ENCODE results near the gene ZDHHC12.
A peak's percentile ranks its signal among the peaks of the same experiment; 100 is the strongest.

Gene ZDHHC12, protein sequence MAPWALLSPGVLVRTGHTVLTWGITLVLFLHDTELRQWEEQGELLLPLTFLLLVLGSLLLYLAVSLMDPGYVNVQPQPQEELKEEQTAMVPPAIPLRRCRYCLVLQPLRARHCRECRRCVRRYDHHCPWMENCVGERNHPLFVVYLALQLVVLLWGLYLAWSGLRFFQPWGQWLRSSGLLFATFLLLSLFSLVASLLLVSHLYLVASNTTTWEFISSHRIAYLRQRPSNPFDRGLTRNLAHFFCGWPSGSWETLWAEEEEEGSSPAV

DNA sequence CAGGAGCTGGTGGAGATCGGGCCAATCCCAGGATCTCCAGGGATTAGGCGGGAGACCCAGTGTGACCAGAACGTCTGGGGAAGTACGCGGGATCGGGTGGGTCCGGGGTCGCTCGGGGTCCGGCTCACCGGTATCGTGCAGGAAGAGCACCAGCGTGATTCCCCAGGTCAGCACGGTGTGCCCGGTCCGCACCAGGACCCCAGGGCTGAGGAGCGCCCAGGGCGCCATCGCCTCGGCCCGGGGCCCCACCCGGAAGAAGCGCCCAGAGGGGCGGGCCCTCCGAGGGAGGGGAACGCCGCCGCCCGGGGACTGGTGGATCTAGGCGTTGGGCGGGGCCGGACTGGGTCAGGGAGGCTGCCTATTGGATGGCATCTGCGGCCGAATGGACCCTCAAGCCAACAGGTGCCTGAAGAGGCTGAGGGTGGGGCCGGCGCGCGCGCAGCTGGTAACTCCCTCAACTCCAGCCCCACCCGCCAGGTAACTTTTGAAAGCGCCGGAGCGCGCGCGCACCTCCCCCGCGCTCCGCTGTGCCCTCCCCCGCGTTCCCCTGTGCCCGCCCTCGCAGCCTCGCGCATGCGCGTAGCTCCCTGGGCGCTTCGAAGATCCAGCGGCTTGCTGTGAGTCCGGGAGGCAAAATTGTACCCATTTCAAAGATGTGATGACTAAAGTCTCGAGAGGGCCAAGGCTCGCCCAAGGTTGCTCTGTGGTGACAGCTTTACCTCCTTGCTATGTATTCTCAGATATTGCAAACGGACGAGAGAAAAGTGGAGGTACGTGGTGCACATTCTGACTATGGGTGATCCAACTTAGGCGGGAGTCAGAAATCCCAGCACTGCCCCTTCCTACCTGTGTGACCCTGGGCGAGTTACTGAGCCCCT, at the start of gene ZDHHC12:
ZDHHC12 (minus strand) TSS at position 262 of the 878 bp plus-strand sequence; CDS start at position 228, 34 bp downstream.
- DNase-seq (ENCODE audit: low spot score) = peak; percentile 100

DNA sequence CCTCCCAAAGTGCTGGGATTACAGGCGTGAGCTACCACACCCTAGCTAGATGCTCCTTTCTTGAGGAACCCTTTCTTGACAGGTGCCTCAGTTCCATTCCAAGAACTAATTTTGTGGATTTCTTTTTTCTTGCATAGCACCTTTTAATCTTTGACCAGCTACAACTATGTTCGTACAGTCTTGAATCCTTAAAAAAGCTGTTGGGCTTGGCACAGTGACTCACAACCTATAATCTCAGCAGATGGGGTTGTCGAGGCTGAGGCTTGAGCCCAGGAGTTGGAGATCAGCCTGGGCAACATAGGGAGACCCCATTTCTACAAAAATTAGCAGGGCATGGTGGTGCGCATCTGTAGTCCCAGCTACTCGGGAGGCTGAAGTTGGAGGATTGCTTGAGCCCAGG, 49.1 kb upstream of the ZDHHC12 start:
- no peak for DNase-seq (ENCODE audit: low spot score)

DNA sequence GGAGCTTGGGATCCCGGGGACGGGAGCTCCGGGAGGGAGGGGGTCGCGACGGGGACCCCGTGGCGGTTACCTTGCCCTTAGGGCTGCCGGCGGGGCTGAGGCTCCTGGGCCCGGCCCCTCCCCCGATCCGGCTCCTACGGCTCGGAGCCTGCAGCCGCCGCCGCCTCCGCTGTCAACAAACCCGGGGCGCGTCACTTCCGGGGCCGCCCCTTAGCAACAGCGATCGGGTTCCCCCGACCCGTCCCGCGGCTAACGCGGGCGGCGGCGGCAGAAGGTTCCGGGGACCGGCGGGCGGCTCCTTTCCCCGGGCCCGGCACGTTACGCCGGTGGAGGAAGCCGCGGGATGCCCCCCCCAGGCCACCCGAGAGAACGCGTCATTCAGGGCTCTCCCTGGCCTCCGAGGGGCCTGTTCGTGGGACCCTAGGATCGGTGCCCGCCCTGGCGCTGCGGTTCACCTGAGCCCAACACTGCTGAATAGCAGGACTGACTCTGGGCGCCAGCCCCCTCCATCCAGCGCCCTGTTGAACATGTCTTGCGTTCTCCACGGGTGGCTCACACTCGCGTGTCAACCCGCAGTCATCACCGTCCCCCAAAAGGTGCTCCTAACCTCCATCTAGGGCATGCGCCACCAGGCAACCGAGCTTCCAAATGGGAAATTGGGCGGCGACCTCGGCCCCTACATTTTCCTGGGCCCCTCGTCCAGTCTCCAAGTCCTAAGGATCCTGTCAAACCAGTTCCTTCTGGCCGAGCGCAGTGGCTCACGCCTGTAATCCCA, 48.0 kb upstream of the ZDHHC12 start, which contains the start of gene ZER1:
ZER1 (minus strand) TSS at position 183 of the 775 bp plus-strand sequence. CDS start 16,362 bp downstream, outside the sequence.
- DNase-seq (ENCODE audit: low spot score) = peak; percentile 90

DNA sequence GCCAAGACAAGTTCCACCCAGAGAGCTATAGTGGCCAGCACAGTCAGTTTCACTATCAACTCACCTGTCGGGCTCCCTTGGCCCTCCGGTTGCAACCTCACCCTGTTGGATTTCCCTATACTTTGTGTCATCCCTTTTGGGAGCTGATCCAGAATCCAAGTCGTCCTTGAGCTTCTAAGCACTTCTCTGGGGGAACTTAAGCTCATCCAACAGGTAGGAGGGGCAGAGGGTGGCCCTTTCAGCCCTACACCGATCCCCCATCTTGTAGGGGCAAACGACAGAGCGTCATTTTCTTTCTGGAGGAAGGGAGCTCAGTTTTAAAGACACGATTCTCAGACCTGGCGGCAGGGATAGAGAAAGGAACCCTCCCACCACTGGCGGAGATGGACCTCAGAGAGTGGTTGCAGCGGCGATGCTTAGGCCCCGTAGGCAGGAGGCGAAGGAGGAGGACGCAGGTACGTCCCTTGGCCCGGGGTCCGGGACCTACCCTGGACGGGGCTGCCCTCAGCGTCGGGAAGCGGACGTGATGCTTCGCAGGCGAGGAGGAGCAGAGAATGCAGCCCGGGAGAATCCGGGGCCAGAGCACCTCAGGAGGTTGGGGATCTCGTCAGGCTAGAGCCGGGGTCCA, 47.3 kb upstream of the ZDHHC12 start:
- DNase-seq (ENCODE audit: low spot score) = peak; percentile 24

DNA sequence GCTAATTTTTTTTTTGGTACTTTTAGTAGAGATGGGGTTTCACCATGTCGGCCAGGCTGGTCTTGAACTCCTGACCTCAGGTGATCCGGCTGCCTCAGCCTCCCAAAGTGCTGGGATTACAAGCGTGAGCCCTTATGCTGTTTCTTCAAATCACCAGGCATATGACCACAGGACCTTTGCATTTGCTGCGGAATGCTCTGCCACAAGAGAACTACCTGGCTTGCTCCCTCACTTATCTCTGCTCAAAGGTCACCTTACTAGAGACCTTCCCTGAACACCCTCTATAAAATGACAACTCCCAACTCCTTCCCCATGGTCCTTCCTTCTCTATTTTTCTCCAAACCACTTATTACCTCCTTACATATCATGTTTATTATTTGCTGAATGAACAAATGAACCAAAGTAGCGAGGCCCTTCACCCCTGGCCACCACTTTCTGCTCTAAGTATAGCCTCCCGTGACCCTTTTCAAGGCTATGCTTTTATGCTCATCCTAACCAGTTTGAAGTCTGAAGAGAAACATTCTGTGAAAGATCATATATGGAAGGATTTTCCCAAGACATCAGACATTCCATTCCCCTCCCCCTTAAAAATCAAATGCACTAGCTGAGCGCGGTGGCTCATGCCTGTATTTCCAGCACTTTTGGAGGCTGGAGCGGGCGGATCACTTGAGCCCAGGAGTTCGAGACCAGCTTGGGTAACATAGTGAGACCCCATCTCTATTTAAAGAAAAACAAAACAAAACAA, 46.5 kb upstream of the ZDHHC12 start:
- DNase-seq (ENCODE audit: low spot score) = no peak

DNA sequence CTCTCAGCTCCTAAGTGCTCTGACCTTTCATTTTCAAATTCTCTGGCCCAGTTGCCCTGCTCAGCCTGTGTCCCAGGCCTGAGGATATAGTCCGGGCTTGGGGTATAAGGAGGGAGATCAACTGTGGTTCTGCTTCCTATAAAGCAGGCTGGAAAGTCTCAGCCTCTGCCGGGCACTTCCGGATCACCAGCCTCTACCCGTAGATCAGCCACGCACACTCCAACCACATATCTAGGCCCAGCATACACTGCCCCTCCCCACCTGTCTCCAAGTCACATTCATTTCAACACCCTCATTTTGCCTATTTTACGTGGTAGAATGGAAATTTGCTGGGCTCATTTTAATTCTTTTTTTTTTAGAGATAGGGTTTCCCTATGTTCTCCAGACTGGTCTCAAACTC, 44.7 kb upstream of the ZDHHC12 start:
- no peak for DNase-seq (ENCODE audit: low spot score)

DNA sequence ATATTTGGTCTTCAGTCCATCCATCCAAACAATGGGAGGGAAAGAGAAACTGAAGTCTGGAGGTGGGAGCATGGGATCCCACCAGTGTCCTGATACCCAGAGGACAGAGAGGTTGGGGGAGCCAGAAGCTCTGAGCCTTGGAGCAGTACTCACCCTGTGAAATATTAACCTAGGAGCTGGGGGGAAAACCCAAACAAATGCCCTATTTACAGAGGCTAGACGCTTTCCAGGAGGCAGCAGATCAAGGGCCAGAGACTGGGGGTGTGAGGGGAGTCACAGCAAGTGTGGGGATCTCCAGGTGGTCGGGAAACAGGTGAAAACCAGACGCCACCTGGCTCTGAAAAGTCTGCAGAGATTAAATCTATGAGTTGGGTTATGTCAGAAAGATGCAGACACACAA, 41.6 kb upstream of the ZDHHC12 start:
- DNase-seq (ENCODE audit: low spot score) = no peak

DNA sequence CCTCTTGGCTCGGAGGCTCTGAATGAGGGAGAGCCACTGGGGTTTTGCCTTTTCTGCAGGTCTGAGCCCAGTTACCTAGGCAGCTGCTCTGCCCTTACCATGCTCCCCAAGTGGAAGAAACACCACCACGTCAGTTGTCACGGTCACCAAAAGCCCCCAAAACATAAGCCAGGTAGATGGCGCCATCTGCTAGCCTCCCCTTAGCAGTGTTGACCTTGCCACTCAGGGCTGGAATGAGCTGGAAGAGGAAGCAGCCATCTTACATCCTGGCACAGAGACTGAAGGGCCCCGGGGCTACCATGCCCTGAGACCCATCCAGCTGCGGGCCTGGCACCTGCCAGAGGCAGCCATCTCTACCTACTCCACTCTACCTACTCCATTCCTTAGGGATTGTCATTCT, 40.4 kb upstream of the ZDHHC12 start:
- DNase-seq (ENCODE audit: low spot score) = no peak

DNA sequence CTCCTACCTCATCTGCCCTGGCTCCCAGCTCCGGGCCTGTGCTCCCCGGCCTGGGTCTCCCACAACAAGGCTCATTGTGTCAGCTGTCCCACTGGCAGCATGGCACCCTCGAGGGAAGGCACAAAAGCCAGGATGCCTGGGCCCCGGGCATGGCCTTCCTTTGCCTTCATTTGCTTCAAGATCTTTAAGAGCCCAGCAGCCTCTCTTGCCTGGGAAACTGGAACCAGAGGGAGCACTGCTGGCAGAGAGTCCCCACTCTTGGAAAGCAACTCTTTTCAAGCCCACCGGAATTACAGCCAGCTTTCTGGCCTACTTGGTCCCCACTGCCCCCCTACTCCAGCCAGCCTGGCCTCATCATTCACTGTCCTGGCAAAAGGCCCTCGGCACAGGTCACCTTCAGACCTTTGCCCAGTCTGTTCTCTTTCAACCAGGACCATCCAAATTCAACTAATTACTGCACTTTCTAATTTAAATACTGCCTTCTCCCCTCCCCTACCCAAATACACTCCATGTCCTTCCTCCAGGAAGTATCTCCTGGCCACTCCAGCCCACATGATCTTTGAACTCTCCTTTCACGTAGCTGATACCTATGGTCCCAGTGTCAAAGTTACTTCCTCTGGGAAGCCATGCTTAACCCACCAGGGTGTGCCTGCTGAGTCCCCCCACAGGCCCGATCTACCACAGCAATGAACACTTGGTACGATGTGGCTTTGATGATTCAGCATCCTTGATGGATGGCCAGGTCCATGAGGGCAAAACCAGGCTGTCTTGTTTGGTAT, 38.9 kb upstream of the ZDHHC12 start:
- DNase-seq (ENCODE audit: low spot score) = no peak

DNA sequence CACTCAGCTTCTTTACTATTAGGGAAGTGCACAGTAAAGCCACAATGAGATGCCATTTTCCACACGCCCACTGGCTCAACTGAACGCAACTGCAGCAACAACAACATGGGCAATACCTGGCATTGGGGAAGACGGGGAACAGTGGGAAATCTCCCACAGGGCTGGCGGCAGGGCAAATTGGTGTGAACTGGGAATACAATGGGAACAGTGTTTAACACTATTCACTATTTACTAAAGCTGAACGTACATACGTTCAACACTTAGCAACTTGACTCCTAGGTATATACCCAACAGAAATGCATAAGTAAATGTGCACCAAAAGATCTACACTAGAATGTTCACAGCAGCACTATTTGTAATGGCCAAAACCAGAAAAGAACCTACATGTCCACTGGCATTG, 33.7 kb upstream of the ZDHHC12 start:
- no peak for DNase-seq (ENCODE audit: low spot score)

DNA sequence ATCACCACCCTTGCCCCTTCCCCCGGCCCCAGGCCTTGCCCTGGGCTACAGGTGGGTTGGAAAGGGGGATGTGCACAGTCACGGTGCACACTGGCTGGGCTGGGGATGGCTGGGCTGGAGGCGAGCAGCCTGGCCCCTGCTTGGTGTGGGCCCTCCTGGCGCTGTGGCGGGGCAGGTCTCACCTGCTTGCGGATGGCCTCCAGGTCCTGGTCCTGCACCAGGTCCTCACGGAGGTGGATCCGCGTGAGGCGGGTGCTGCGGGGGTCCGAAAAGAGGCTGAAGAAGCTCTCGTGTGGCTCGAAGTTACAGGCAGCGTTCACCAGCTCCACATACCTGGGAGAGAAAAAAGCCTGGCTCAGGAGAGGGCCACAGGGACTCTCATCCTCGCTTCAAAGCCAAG, 29.7 kb upstream of the ZDHHC12 start:
- no peak for DNase-seq (ENCODE audit: low spot score)

DNA sequence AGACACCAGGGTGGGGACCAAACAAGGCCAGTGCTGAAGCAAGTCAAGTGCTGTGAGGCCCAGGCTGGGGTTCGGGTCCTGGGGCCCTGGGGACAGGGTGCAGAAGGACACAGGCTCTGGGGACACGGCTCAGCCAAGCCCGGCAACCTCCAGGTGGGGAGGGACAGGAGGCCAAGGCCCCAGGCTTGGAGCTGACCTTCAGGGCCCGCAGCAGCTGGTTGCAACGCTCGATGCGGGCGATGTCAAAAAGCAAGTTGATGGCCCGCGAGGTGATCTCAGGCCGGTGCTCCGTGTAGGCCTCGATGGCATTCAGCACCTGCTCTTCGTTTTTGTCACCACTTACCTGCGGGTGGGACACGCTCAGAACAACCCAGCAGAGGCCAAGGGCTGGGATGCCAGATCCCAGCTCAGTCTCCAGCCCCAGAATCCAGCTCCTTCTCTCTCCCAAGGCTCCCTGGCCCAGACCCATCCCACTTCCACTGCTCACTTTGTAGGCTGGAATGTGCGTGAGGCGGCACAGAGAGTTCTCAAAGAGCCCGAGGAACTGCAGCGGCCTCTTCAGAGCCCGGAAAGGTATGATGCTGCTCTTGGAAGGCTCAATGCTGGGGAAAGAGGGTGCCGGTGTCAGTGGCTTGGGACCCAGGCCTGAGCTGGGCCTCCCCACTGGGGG, 27.1 kb upstream of the ZDHHC12 start:
- DNase-seq (ENCODE audit: low spot score) = no peak

DNA sequence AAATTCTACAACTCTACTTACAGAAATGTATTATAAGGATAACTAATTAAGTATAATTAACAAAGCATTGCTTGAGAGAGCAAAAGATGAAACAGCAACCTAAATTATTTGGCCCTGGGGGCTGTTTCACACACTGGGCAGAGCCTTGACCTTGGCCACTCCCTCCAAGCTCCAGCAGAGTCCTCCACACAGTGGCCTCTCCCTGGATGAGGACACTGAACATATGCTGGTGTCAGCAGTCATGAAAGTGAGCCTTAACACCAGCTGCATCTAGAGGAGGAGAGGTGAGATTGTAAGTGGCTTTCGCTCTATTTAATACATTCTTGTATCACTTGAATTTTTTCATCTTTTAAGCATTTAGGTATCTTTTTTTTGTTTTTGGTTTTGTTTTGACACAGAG, 23.3 kb upstream of the ZDHHC12 start:
- DNase-seq (ENCODE audit: low spot score) = no peak

DNA sequence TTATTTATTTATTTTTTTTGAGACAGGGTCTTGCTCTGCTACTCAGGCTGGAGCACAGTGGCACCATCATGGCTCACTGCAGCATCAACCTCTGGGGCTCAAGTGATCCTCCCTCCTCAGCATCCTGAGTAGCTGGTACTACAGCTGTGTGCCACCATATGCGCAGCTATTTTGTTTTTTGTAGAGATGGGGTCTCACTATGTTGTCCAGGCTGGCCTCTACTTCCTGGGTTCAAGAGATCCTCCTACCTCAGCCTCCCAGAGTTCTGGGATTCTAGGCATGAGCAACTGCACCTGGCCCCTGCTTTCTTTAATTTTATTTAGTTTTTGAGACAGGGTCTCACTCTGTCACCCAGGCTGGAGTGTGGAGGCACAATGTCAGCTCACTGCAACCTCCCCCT, 19.5 kb upstream of the ZDHHC12 start:
- no peak for DNase-seq (ENCODE audit: low spot score)

DNA sequence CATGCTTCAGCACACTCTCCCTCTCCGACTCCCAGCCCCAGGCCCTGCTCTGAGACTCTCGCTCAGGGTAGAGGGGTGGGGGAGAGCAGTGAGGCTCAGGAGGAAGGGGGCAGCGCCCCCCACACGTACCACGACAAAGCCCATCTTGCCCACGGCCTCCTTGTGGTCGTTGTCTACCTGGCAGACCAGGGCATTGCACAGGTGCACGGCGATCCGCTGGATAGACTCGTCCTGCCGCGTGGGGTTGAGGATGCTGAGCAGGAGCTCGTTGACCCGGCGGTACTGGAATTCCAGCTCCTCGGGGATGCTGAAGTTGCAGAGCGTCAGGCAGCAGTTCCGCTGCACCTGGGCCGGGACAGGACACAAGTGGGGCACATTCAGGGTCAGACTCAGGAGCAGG, 18.5 kb upstream of the ZDHHC12 start:
- DNase-seq (ENCODE audit: low spot score) = no peak

DNA sequence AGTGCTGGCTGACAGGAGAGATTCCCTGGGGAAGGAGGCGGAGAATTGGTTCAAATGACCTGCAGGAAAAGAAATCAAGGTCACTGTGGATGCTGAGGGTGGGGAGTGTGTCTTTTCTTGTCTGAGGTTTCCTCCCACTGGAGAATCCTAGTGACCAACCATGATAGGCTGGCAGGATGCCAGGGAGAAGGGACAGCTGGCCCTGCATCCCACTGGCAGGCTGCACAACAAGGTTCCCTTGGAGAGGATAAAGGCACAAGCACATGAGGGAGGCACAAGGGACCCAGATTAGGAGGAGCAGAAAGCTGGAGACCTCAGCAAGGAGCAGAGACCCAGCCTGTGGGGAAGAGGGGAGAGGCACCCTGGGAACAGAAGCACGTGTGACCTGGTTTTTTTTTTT, 11.4 kb upstream of the ZDHHC12 start:
- DNase-seq (ENCODE audit: low spot score) = no peak

DNA sequence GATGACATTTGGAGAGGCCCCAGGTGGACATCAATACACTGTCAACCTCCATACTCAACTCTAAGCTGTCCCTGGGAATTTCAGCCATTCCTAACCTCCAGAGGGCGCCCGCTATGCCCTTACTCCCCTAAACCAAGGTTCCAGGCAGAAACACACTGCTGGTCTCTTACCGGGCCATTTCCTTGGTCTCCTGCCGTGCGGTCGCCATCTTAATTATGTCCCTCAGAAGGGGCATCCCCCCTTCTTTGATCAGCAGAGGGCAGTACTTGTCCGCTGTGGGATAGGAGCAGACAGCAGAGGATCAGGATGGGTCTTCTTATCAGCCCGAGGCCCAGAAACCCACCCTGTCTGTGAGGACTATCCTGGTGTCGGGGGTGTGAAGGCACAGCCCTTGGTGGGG, 9.3 kb upstream of the ZDHHC12 start:
- DNase-seq (ENCODE audit: low spot score) = peak; percentile 84

DNA sequence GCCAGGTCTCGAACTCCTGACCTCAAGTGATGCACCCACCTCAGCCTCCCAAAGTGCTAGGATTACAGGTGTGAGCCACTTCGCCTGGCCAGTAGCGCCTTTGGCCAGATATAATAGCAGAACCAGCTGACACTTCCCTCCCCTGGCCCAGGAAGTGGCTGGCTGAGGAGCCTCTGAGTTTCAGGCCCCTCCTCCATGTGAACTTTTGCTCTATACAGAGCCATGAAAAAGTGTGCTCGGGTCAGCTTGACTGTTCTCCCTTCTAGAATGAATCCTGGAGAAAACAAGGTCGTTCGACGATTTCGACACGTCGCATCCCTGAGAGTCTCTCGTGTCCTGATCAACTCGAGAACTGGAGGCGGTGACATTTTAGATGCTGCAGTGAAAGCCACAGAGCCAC, 8.6 kb upstream of the ZDHHC12 start:
- no peak for DNase-seq (ENCODE audit: low spot score)

DNA sequence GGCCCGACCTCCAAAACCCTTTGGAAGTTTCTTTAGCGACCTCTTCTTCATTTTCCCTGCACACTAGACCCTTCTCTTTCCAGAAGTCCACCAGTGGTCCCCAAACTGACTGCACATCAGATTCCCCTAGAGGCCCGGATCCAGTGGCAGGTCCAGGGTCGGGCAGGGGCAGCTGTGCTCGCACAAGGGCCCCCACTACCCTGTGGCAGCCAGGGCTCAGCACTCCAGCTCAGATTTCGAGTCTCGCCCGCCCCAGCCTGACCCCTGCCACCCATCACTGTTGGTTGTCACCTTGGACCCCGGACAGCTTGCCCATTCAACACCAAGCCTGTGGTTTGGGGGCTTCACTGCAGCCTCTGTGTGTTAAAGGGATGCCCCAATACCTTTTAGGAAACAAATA, 7.8 kb upstream of the ZDHHC12 start:
- DNase-seq (ENCODE audit: low spot score) = no peak

DNA sequence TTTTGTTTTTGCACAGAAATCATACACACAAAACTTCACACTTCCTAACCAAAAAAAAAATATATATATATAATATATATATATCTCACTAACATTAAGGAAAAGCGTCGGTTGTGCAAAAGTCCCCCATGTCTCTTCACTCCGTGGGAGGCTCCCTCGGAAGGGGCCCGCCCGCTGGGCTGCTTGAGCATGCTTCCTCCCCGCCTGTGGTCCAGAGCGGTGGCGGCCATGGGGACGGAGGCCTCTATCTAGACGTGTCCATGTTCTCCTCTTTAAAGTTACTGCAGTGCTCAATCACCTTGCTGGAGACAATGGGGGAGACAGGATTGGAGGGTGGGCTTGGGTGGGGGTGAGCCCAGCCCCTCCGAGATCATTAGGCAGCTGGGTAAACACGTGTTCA, 7.2 kb upstream of the ZDHHC12 start:
- no peak for DNase-seq (ENCODE audit: low spot score)

Data from LoVo (cell line).